ENCODE data around the gene DOCK11. TPM values are rescaled to one million over a fixed set of nuclear protein-coding genes. Genes with fewer than 3 reads are reported as not detected.
A peak's percentile ranks its signal among the peaks of the same experiment; 100 is the strongest.
"Not testable (repeated sequence)": the region's sequence is repeated elsewhere in the genome, so short reads cannot be mapped to it uniquely, and the experiment has no call there.

The DOCK11 gene
- total RNA-seq, 2 experiments from 2014 or later = 47.5 to 50.4 TPM

GRCh38 chrX:118558926-118559325 lies 63.3 kb downstream of the DOCK11 start:
- Mint-ChIP-seq H3K27ac (peak overlapping the region; percentile 49), H3K4me1 (ENCODE audit: low read depth) (peaks cover 39% of the 10 kb centered on the region), H3K9me3 (no peaks in the 10 kb centered on the region), H3K4me3 (no peak overlapping the region), H3K27me3 (no peaks in the 10 kb centered on the region), H3K36me3 (peaks cover 23% of the 10 kb centered on the region)
- CTCF ChIA-PET = no interaction called here
- intact Hi-C loops (cut with micrococcal nuclease) = no loop called here
- POLR2A ChIA-PET = no interaction called here
- no peak for DNase-seq

DNA sequence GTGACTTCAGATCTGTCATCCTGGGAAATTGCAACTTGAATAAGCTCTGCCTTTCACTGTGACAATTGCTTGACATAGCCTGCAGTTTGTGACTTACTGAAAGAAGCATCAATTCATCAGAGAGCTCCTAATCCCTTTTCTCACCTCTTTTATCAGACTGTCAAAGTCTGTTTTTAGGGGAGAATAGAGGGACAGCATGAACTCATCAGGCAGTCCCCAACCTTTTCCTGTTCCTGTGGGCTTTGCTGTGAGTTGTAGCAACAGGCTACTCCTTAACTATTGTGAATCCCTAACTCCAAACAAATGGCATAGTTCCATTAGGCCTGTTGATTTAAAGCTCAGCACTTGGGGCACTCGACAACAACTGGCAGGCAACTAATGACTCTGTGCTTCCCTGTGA lies 64.9 kb downstream of the DOCK11 start:
- intact Hi-C loops (cut with micrococcal nuclease) = no loop called here
- POLR2A ChIA-PET = no interaction called here
- no peak overlapping the region for H3K4me3 Mint-ChIP-seq
- H3K4me1 Mint-ChIP-seq (ENCODE audit: low read depth) = peaks cover 36% of the 10 kb centered on the region
- no peak for DNase-seq
- H3K27me3 Mint-ChIP-seq = no peaks in the 10 kb centered on the region
- H3K9me3 Mint-ChIP-seq = no peaks in the 10 kb centered on the region
- peaks cover 16% of the 10 kb centered on the region for H3K36me3 Mint-ChIP-seq
- CTCF ChIA-PET = interaction anchor here (1.1 kb wide), 1 partner anchor 100 kb away, joined by 3 read pairs; no protein-coding TSS in a partner anchor
- H3K27ac Mint-ChIP-seq = no peak overlapping the region

- CTCF ChIA-PET = no interaction called here
Measured at GRCh38 chrX:118562582-118563164, 67.1 kb downstream of the DOCK11 start.

GRCh38 chrX:118564498-118564897 lies 68.9 kb downstream of the DOCK11 start:
- intact Hi-C loops (cut with micrococcal nuclease) = no loop called here
- H3K36me3 Mint-ChIP-seq = peaks cover 19% of the 10 kb centered on the region
- no peak overlapping the region for H3K4me3 Mint-ChIP-seq
- H3K9me3 Mint-ChIP-seq = no peaks in the 10 kb centered on the region
- DNase-seq = no peak
- H3K4me1 Mint-ChIP-seq (ENCODE audit: low read depth) = peaks cover 32% of the 10 kb centered on the region
- ChIA-PET CTCF (no interaction called here), POLR2A (no interaction called here)
- H3K27me3 Mint-ChIP-seq = no peaks in the 10 kb centered on the region
- H3K27ac Mint-ChIP-seq = no peak overlapping the region

More at GRCh38 chrX:118562582-118563164, 67.1 kb downstream of the DOCK11 start:
- H3K4me1 Mint-ChIP-seq (ENCODE audit: low read depth) = peaks cover 33% of the 10 kb centered on the region
- peak overlapping the region; percentile 40 for H3K27ac Mint-ChIP-seq
- no peak for DNase-seq
- H3K9me3 Mint-ChIP-seq = no peaks in the 10 kb centered on the region
- intact Hi-C loops (cut with micrococcal nuclease) = no loop called here
- H3K36me3 Mint-ChIP-seq = peaks cover 15% of the 10 kb centered on the region
- POLR2A ChIA-PET = no interaction called here
- no peaks in the 10 kb centered on the region for H3K27me3 Mint-ChIP-seq
- H3K4me3 Mint-ChIP-seq = no peak overlapping the region

DNA sequence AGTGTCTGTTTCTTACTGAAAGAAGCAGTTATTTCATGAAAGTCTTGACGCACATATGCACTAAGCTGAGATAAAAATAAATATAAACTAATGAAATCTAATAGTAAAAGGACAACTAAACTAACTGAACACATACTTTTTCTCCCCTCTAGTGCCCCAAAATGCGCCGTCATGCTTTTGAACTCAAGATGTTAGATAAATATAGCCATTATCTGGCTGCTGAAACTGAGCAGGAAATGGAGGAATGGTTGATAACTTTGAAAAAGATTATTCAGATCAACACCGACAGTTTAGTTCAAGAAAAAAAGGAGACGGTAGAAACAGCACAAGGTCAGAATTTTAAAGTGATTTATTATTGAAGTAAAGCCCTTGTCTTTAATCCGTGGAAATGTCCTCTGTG lies 70.2 kb downstream of the DOCK11 start:
- intact Hi-C loops (cut with micrococcal nuclease) = loop anchor here (5.0 kb wide), 1 partner anchor 39 kb away; no protein-coding TSS in a partner anchor
- ChIA-PET CTCF (no interaction called here), POLR2A (no interaction called here)
- no peaks in the 10 kb centered on the region for H3K27me3 Mint-ChIP-seq
- peaks cover 27% of the 10 kb centered on the region for H3K36me3 Mint-ChIP-seq
- H3K4me1 Mint-ChIP-seq (ENCODE audit: low read depth) = peaks cover 40% of the 10 kb centered on the region
- no peak for DNase-seq
- H3K27ac Mint-ChIP-seq = no peak overlapping the region
- H3K9me3 Mint-ChIP-seq = no peaks in the 10 kb centered on the region
- no peak overlapping the region for H3K4me3 Mint-ChIP-seq

DNA sequence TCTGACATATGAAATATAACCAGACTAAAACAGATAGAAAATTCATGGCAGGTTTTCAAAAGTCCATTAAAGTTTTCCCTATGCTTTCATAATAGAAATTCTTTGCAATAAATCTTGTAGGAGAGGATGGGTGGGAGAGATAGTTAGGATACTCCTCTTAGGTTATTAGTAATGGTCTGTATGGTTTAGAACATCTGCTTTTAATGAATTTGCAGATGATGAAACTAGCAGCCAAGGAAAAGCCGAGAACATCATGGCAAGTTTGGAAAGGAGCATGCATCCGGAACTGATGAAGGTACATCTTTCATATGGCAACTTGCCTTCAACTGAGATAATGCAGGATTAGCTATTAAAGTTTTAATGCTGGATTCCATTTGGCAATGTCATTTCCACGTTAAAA lies 70.7 kb downstream of the DOCK11 start:
- H3K4me1 Mint-ChIP-seq (ENCODE audit: low read depth) = peaks cover 41% of the 10 kb centered on the region
- H3K27me3 Mint-ChIP-seq = no peaks in the 10 kb centered on the region
- ChIA-PET POLR2A (interaction anchor here (0.7 kb wide), 1 partner anchor 46 kb away, joined by 3 read pairs; no protein-coding TSS in a partner anchor), CTCF (no interaction called here)
- no peak for DNase-seq
- H3K36me3 Mint-ChIP-seq = peaks cover 30% of the 10 kb centered on the region
- no peak overlapping the region for H3K27ac Mint-ChIP-seq
- no peak overlapping the region for H3K4me3 Mint-ChIP-seq
- H3K9me3 Mint-ChIP-seq = no peaks in the 10 kb centered on the region
- intact Hi-C loops (cut with micrococcal nuclease) = loop anchor here (5.0 kb wide), 1 partner anchor 39 kb away; no protein-coding TSS in a partner anchor

- peak; percentile 53 for DNase-seq
- H3K9me3 Mint-ChIP-seq = no peaks in the 10 kb centered on the region
- POLR2A ChIA-PET = interaction anchor here (1.4 to 1.9 kb wide), 2 partner anchors 33 to 41 kb away, joined by 3 to 4 read pairs; no protein-coding TSS in a partner anchor
- intact Hi-C loops (cut with micrococcal nuclease) = loop anchor here (1.0 to 5.0 kb wide), 3 partner anchors 33 to 74 kb away; partner anchors contain the start of gene DOCK11
- CTCF ChIA-PET = interaction anchor here (1.1 to 1.6 kb wide), 2 partner anchors 30 to 110 kb away, joined by 3 to 6 read pairs; no protein-coding TSS in a partner anchor
- no peak overlapping the region for H3K4me3 Mint-ChIP-seq
- peak overlapping the region; percentile 80 for H3K27ac Mint-ChIP-seq
- no peaks in the 10 kb centered on the region for H3K27me3 Mint-ChIP-seq
- H3K36me3 Mint-ChIP-seq = peaks cover 28% of the 10 kb centered on the region
- peaks cover 22% of the 10 kb centered on the region for H3K4me1 Mint-ChIP-seq (ENCODE audit: low read depth)
Measured at GRCh38 chrX:118569676-118570075, 74.1 kb downstream of the DOCK11 start.

- no peaks in the 10 kb centered on the region for H3K27me3 Mint-ChIP-seq
- ChIA-PET POLR2A (interaction anchor here (1.4 to 1.9 kb wide), 2 partner anchors 34 to 41 kb away, joined by 3 to 4 read pairs; no protein-coding TSS in a partner anchor), CTCF (interaction anchor here (1.1 to 1.6 kb wide), 2 partner anchors 29 to 111 kb away, joined by 3 to 6 read pairs; no protein-coding TSS in a partner anchor)
- peaks cover 22% of the 10 kb centered on the region for H3K4me1 Mint-ChIP-seq (ENCODE audit: low read depth)
- peaks cover 28% of the 10 kb centered on the region for H3K36me3 Mint-ChIP-seq
- no peaks in the 10 kb centered on the region for H3K9me3 Mint-ChIP-seq
- intact Hi-C loops (cut with micrococcal nuclease) = loop anchor here (1.0 kb wide), 1 partner anchor 34 kb away; no protein-coding TSS in a partner anchor
- DNase-seq = no peak
- H3K4me3 Mint-ChIP-seq = no peak overlapping the region
- peak overlapping the region; percentile 80 for H3K27ac Mint-ChIP-seq
Measured at GRCh38 chrX:118570209-118570608, 74.6 kb downstream of the DOCK11 start.

DNA sequence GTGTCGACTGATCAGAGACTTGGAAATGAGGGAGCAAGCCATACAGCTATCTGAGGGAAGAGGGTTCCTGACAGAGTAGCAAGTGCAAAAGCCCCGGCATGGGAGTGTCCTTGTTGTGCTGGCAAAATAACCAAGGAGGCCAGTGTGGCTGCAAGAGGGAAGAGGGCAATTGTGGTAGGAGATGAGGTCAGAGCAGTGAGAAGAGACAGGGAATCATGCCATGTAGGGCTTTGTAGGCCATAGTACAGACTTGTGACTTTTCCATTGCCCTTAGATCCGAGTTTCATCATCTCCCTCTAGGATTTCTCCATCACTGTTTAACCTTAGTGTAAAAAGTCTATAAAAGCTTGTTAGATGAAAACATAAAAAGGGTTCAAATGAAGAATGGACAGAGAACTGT lies 76.2 kb downstream of the DOCK11 start:
- H3K27me3 Mint-ChIP-seq = no peaks in the 10 kb centered on the region
- no peak for DNase-seq
- intact Hi-C loops (cut with micrococcal nuclease) = no loop called here
- H3K4me3 Mint-ChIP-seq = no peak overlapping the region
- CTCF ChIA-PET = interaction anchor here (1.3 kb wide), 1 partner anchor 30 kb away, joined by 4 read pairs; no protein-coding TSS in a partner anchor
- H3K27ac Mint-ChIP-seq = no peak overlapping the region
- H3K36me3 Mint-ChIP-seq = peaks cover 23% of the 10 kb centered on the region
- no peaks in the 10 kb centered on the region for H3K9me3 Mint-ChIP-seq
- H3K4me1 Mint-ChIP-seq (ENCODE audit: low read depth) = peaks cover 22% of the 10 kb centered on the region
- POLR2A ChIA-PET = interaction anchor here (0.6 to 0.7 kb wide), 2 partner anchors 23 to 40 kb away, joined by 3 read pairs; no protein-coding TSS in a partner anchor

DNA sequence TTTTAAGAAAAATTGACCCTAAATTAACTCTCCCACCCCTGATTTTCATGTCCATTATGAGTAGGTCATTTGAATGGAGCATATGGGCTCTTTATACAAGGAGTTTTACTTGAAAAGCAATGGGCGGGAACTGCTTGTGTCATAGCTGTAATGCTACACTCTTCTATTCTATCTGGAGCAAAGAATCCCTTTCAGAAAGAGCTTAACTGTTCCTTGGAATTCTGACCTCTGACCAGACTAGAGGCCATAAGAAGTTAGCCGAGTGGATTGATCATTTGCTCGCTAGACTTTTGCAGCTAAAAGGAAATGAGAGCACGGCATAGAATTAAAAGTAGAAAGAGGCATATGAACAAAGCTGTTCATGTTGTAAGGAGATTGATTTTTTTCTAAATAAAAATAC lies 79.1 kb downstream of the DOCK11 start:
- Mint-ChIP-seq H3K36me3 (peaks cover 21% of the 10 kb centered on the region), H3K9me3 (no peaks in the 10 kb centered on the region), H3K27ac (no peak overlapping the region), H3K4me1 (ENCODE audit: low read depth) (peaks cover 13% of the 10 kb centered on the region), H3K27me3 (no peaks in the 10 kb centered on the region), H3K4me3 (no peak overlapping the region)
- ChIA-PET CTCF (no interaction called here), POLR2A (no interaction called here)
- intact Hi-C loops (cut with micrococcal nuclease) = no loop called here
- no peak for DNase-seq

GRCh38 chrX:118577041-118577440 lies 81.4 kb downstream of the DOCK11 start:
- no peak overlapping the region for H3K27ac Mint-ChIP-seq
- no peak for DNase-seq
- no peaks in the 10 kb centered on the region for H3K9me3 Mint-ChIP-seq
- CTCF ChIA-PET = interaction anchor here (2.7 kb wide), 1 partner anchor 24 kb away, joined by 7 read pairs; no protein-coding TSS in a partner anchor
- POLR2A ChIA-PET = no interaction called here
- intact Hi-C loops (cut with micrococcal nuclease) = no loop called here
- no peaks in the 10 kb centered on the region for H3K4me1 Mint-ChIP-seq (ENCODE audit: low read depth)
- H3K27me3 Mint-ChIP-seq = no peaks in the 10 kb centered on the region
- peaks cover 15% of the 10 kb centered on the region for H3K36me3 Mint-ChIP-seq
- no peak overlapping the region for H3K4me3 Mint-ChIP-seq

DNA sequence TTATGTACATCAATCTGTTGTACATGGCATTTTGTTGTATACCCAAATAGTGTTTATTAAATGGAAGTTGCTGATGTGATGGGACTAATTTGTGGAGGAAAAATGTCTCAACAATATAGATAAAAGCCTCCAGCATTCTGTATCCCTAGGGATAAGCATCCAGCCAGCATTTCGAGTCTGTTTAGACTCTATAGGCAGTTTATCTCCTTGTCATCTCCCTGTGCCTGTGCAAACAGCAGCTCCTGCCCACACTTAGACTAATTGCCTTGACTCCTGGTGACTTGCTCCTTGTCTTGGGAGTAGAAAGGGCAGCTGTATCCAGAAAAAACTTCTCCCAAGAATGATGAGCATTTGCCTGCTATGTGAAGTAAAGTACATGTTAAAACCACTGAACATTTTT lies 83.8 kb downstream of the DOCK11 start:
- POLR2A ChIA-PET = no interaction called here
- CTCF ChIA-PET = interaction anchor here (0.6 to 2.7 kb wide), 2 partner anchors 22 to 199 kb away, joined by 3 to 7 read pairs; no protein-coding TSS in a partner anchor
- Mint-ChIP-seq H3K27ac (no peak overlapping the region), H3K27me3 (no peaks in the 10 kb centered on the region), H3K4me1 (ENCODE audit: low read depth) (no peaks in the 10 kb centered on the region), H3K4me3 (no peak overlapping the region), H3K36me3 (peaks cover 21% of the 10 kb centered on the region), H3K9me3 (no peaks in the 10 kb centered on the region)
- intact Hi-C loops (cut with micrococcal nuclease) = no loop called here
- DNase-seq = no peak

GRCh38 chrX:118582926-118583325 lies 87.3 kb downstream of the DOCK11 start:
- H3K9me3 Mint-ChIP-seq; DNase-seq; H3K27ac Mint-ChIP-seq; H3K27me3 Mint-ChIP-seq; H3K4me1 Mint-ChIP-seq (ENCODE audit: low read depth); POLR2A ChIA-PET; H3K4me3 Mint-ChIP-seq; intact Hi-C loops (cut with micrococcal nuclease); CTCF ChIA-PET: not testable (repeated sequence)
- peaks cover 21% of the 10 kb centered on the region for H3K36me3 Mint-ChIP-seq

Measured in activated CD4-positive, alpha-beta memory T cell treated with anti-CD3 and anti-CD28 coated beads for 36 hours (primary cell).